Vagina (tissue), 2 donors: ENCODE results near the gene PNMA6F.

Experiments
- CTCF ChIP-seq, 3 experiments: fragments of 450-650 bp in 2 of 3; fragments of 200-600 bp in 1 of 3; sonication (generic) in 1 of 3; IDR thresholded peaks; one replicate each; pipeline ENCODE4 v1.5.1; 2017 to 2019; ENCODE audit warnings: antibody characterized with exemption in 3 of 3, mild to moderate bottlenecking in 2 of 3, moderate library complexity in 2 of 3
- POLR2A ChIP-seq, 2 donors: fragments of 450-650 bp; IDR thresholded peaks; one replicate each; pipeline ENCODE4 v1.6.1; 2017; ENCODE audit warnings: antibody characterized with exemption in 2 of 2, mild to moderate bottlenecking in 2 of 2, moderate library complexity in 2 of 2
- POLR2AphosphoS5 ChIP-seq, 2 donors: sonication (generic); formaldehyde crosslinking; IDR thresholded peaks; one replicate each; pipeline ENCODE4 v1.9.0; 2017; ENCODE audit warnings: antibody characterized with exemption in 2 of 2, mild to moderate bottlenecking in 2 of 2, low read depth in 1 of 2; ENCODE audit not compliant: insufficient read depth in 1 of 2

DNA sequence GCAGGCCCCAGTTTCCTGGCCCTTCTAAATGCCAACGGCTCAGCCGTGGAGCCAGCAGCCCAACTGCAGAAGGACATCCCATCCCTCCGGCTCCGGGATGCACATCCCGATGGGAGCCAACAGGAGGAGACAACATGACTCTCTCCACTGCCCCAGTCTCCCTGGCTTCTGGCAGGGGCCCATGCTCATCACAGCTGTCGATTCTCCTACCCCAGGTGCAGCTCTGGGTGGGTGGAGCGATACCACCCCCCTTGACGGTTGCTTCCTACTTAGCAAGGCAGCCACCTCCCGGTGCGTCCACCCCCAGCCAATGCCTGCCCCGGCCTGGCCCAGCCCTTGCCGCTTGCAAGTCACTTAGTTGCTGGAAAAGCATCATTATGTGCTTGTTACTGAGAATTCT is 31.8 kb upstream of the PNMA6F start:
- TF ChIP-seq POLR2A (IDR thresholded peaks at IDR 0.05) (no peak), CTCF (IDR thresholded peaks at IDR 0.05) (no peak), POLR2AphosphoS5 (IDR thresholded peaks at IDR 0.05; ENCODE audit: insufficient read depth in 1 of 2, low read depth in 1 of 2) (no peak)
